NB4 (cell line): ENCODE data around the gene RPL13A.

ENCODE experiments used
- MYC ChIP-seq: IDR thresholded peaks from 2 replicates; pipeline ENCODE4 v1.6.1; 2011; ENCODE audit warnings: low read depth, low read length
- POLR2A ChIP-seq: IDR thresholded peaks from 2 replicates; pipeline ENCODE4 v1.6.1; 2011; ENCODE audit warnings: mild to moderate bottlenecking; ENCODE audit not compliant: insufficient read length; ENCODE audit errors: extremely low read depth
- TF ChIP-seq, protein P1 (sequence below): IDR thresholded peaks from one replicate; pipeline ENCODE4 v1.5.1; 2012; ENCODE audit warnings: low read depth, low read length

DNA sequence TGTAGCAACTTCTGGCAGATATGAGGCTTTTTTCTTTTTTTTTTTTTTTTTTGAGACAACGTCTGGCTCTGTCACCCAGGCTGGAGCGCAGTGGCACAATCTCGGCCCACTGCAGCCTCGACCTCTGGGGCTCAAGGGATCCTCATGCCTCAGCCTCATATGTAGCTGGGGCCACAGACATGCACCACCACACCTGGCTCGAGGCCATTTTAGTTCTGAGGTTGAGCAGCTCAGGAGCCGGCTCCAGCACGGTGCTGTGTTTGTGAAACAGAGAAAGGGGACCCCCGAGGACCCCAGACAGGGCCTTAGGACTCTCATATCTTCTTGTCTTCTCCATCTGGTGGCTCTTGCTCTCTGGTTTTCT is 16.8 kb upstream of the RPL13A start:
- no peak for TF ChIP-seq POLR2A
- TF ChIP-seq, protein P1, sequence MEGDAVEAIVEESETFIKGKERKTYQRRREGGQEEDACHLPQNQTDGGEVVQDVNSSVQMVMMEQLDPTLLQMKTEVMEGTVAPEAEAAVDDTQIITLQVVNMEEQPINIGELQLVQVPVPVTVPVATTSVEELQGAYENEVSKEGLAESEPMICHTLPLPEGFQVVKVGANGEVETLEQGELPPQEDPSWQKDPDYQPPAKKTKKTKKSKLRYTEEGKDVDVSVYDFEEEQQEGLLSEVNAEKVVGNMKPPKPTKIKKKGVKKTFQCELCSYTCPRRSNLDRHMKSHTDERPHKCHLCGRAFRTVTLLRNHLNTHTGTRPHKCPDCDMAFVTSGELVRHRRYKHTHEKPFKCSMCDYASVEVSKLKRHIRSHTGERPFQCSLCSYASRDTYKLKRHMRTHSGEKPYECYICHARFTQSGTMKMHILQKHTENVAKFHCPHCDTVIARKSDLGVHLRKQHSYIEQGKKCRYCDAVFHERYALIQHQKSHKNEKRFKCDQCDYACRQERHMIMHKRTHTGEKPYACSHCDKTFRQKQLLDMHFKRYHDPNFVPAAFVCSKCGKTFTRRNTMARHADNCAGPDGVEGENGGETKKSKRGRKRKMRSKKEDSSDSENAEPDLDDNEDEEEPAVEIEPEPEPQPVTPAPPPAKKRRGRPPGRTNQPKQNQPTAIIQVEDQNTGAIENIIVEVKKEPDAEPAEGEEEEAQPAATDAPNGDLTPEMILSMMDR: no peak
- no peak for TF ChIP-seq MYC
